Heart left ventricle (tissue), 16 donors: ENCODE measurements around the gene SLC44A1. TPM values are rescaled to one million over a fixed set of nuclear protein-coding genes. Genes with fewer than 3 reads are reported as not detected.

Source experiments
- ATAC-seq, 4 donors: fragments of 200-7000 bp; cut with Tn5 transposase; one replicate each; pipeline ENCODE4 v1.9.1; 2020 to 2022; ENCODE audit warnings: moderate library complexity in 4 of 4, mild to moderate bottlenecking in 3 of 4, moderate number of reproducible peaks in 1 of 4
- DNase-seq, 5 donors: peaks; one replicate each; pipeline ENCODE4 v3.0.0-alpha.2; 2020
- H3K27ac ChIP-seq, 12 donors: fragments of 200-600 bp; sonication (generic) in 4 of 12; one replicate each; pipeline versions ENCODE4 v1.5.0 to v1.8.0; 2016 to 2022; ENCODE audit warnings: mild to moderate bottlenecking in 2 of 12
- H3K27me3 ChIP-seq, 9 donors: fragments of 200-600 bp; sonication (generic) in 2 of 9; one replicate each; pipeline versions ENCODE4 v1.5.1 to v1.8.0; 2016 to 2022; ENCODE audit warnings: mild to moderate bottlenecking in 3 of 9
- H3K36me3 ChIP-seq, 9 donors: fragments of 200-600 bp; sonication (generic) in 2 of 9; one replicate each; pipeline versions ENCODE4 v1.5.0 to v1.8.0; 2018 to 2022; ENCODE audit warnings: mild to moderate bottlenecking in 2 of 9
- H3K4me1 ChIP-seq, 12 donors: fragments of 200-600 bp; sonication (generic) in 4 of 12; one replicate each; pipeline versions ENCODE4 v1.5.0 to v1.8.0; 2016 to 2022; ENCODE audit warnings: mild to moderate bottlenecking in 3 of 12
- H3K4me3 ChIP-seq, 12 donors: fragments of 200-600 bp; sonication (generic) in 4 of 12; one replicate each; pipeline versions ENCODE4 v1.5.0 to v1.8.0; 2017 to 2022; ENCODE audit warnings: mild to moderate bottlenecking in 9 of 12, moderate library complexity in 4 of 12
- H3K9me3 ChIP-seq, 12 donors: fragments of 200-600 bp; sonication (generic) in 4 of 12; one replicate each; pipeline versions ENCODE4 v1.5.0 to v1.8.0; 2016 to 2022; ENCODE audit warnings: mild to moderate bottlenecking in 1 of 12
- POLR2A ChIP-seq, 2 donors: fragments of 450-650 bp; IDR thresholded peaks; one replicate each; pipeline ENCODE4 v1.6.1; 2017; ENCODE audit warnings: antibody characterized with exemption in 2 of 2, mild to moderate bottlenecking in 2 of 2, moderate library complexity in 2 of 2
- WGBS, 4 donors: extraction: QIAGEN DNeasy Blood & Tissue Kit in 2 of 4; methylation state at CpG; one replicate each; pipeline versions ENCODE4 v1.1.5 to v1.1.7; 2013 to 2018; 5-methylcytosine and 5-hydroxymethylcytosine counted together
- intact Hi-C, 10 donors: fragments of 100-400 bp; cut with DNase I; formaldehyde crosslinking; loops; one replicate each; pipeline versions ENCODE4 v1.11.1 to v1.14.2; 2022
- polyA plus RNA-seq, 2 donors: library from polyadenylated mRNA; stranded (reverse); fragments of 200-250 nt; gene quantifications; one replicate each; pipeline ENCODE4 v1.2.3, GENCODE V29; 2013
- total RNA-seq, 9 donors: library from RNA; depleted of rRNA in 2 of 9; stranded (reverse); fragments of >200 nt in 2 of 9; fragmentation: NEBNext Ultra II Directional in 3 of 9; extraction: Animal tissue kit (Norgen Biotek cat#: 25700) in 3 of 9; gene quantifications; one replicate each; pipeline versions ENCODE4 v1.1.0 to v1.2.4, GENCODE V29; 2016 to 2023
- TF ChIP-seq, protein P1 (sequence below), 12 donors: fragments of 200-600 bp; sonication (generic) in 4 of 12; IDR thresholded peaks; one replicate each; pipeline versions ENCODE4 v1.5.0 to v1.8.0; 2018 to 2022; ENCODE audit warnings: antibody characterized with exemption in 12 of 12, mild to moderate bottlenecking in 5 of 12
- donor health status: ischemic (EF 13 %, LVEDD 7.1; RV severe dilation, severe dysfunction).
- donor health status: healthy with polysubstance abuse.
- donor health status: DM: no; HTN: yes; CAD: no.
- donor health status: DM: no; HTN: no; CAD: no.
- donor health status: ischemic (EF 25% LVEDD 6.9; RV normal size, moderate dysfunction).
- donor health status: ischemic (EF 25% LVEDD 5.7; RV mildly dilated, moderate dysfunction).
- donor health status: healthy.
- donor health status: DM: yes; HTN: yes; CAD: no.
- donor health status: ischemic (EF 35%, LVEDD 5.7; RV mildly dilated, moderate dysfunction).
- donor health status: nonischemic (EF 11% LVEDD 7.7; RV severe dilation, severe dysfunction).
- donor health status: DM: yes; HTN: yes; CAD: no.
- donor health status: PGD.
- donor health status: ischemic (EF 29% LVEDD 5.4; RV normal size, mild dysfunction).
- donor health status: nonischemic (EF 23%, LVEDD 6.1; RV moderate dilation, normal function).

The SLC44A1 gene
- total and polyA plus RNA-seq, 11 donors: 5.1 to 29.4 (median 21.3) TPM

DNA sequence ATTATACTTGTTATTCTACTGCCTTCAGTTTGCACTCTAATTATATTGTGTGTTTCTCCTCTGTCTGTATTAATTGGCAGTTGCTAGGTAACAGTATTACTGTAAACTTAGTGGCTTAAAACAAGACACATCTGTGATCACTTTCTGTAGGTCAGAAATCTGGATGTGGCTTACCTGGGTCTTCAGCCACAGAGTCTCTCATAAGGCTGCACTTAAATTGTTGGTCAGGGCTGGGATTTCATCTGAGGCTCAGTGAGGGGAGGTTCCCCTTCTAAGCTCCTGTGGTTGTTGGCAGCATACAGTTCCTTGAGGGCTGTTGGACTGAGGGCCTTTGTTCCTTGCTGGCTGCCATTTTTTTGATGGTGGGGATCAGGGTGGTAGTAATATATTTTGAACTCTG lies 68.8 kb downstream of the SLC44A1 start:
- peaks cover 0 to 30% (median 2%) of the 10 kb centered on the region in 9 donors for H3K36me3 ChIP-seq

DNA sequence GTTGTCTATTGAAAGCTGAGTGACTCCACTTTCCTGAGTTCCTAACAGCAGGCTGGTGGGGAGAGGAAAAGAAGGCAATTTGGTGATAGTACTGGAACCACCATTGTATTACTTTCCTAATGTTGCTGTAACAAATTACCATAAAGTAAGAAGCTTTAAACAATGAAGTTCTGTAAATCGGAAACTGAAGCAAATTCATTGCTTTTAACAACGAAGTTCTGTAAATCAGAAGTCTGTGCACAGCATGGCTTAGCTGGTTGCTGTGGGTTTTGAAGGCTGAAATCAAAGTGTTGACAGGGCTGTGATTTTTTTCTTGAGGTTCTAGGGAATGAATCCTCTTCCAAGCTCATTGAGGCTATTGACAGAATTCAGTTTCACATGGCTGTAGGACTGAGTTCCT lies 72.3 kb downstream of the SLC44A1 start:
- H3K27ac ChIP-seq: no peak overlapping the region
- ATAC-seq: no peak
- TF ChIP-seq, protein P1, sequence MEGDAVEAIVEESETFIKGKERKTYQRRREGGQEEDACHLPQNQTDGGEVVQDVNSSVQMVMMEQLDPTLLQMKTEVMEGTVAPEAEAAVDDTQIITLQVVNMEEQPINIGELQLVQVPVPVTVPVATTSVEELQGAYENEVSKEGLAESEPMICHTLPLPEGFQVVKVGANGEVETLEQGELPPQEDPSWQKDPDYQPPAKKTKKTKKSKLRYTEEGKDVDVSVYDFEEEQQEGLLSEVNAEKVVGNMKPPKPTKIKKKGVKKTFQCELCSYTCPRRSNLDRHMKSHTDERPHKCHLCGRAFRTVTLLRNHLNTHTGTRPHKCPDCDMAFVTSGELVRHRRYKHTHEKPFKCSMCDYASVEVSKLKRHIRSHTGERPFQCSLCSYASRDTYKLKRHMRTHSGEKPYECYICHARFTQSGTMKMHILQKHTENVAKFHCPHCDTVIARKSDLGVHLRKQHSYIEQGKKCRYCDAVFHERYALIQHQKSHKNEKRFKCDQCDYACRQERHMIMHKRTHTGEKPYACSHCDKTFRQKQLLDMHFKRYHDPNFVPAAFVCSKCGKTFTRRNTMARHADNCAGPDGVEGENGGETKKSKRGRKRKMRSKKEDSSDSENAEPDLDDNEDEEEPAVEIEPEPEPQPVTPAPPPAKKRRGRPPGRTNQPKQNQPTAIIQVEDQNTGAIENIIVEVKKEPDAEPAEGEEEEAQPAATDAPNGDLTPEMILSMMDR (IDR thresholded peaks at IDR 0.05): no peak
- 97 to 99% (median 97%) methylated on average over 2 of the region's 2 CpGs for WGBS, 4 donors
- H3K4me1 ChIP-seq: no peaks in the 10 kb centered on the region
- no peaks in the 10 kb centered on the region for H3K27me3 ChIP-seq
- intact Hi-C loops: no loop called here
- H3K9me3 ChIP-seq: no peaks in the 10 kb centered on the region
- H3K4me3 ChIP-seq: no peak overlapping the region
- peaks cover 0 to 21% (median under 1%) of the 10 kb centered on the region in 9 donors for H3K36me3 ChIP-seq
- DNase-seq: no peak

More for the DNA sequence above, 68.8 kb downstream of the SLC44A1 start:
- peaks cover 0 to 12% (median 0%) of the 10 kb centered on the region in 12 donors for H3K4me1 ChIP-seq
- no peak for TF ChIP-seq POLR2A (IDR thresholded peaks at IDR 0.05)
- TF ChIP-seq, protein P1 (IDR thresholded peaks at IDR 0.05): no peak
- no peaks in the 10 kb centered on the region for H3K27me3 ChIP-seq
- no peak for ATAC-seq
- no peak overlapping the region for H3K27ac ChIP-seq
- H3K4me3 ChIP-seq: no peak overlapping the region
- no peak for DNase-seq
- intact Hi-C loops: no loop called here
- H3K9me3 ChIP-seq: no peaks in the 10 kb centered on the region

DNA sequence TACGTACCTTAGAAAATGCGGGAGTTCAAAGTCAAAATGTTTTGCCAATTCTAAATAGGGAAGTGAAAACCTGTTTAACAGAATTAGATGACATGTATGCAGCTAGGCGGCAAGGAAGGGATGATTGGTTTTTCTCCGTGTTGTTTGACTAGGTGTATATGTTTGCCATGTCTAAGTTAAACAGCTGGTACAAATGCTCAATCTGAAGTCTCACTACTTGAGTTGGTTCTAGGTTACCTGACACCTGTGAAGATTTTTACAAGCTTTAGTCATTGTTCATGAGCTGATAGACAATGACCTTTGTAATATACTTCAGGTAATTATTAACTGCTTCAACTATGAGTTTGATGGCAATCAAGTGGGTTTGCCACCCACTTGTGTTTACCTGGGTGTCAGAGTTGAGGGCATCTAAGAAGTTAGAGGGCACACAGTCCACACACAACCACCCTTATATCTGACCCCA lies 74.3 kb downstream of the SLC44A1 start:
- no peak overlapping the region for H3K27ac ChIP-seq
- H3K36me3 ChIP-seq: peaks cover 0 to 21% (median 0%) of the 10 kb centered on the region in 9 donors
- ATAC-seq (no peak), DNase-seq (no peak)
- H3K4me1 ChIP-seq: no peaks in the 10 kb centered on the region
- WGBS, 4 donors: 82 to 99% (median 93%) methylated on average over 4 of the region's 4 CpGs
- H3K4me3 ChIP-seq: no peak overlapping the region
- no peaks in the 10 kb centered on the region for H3K27me3 ChIP-seq
- TF ChIP-seq POLR2A (IDR thresholded peaks at IDR 0.05): no peak
- TF ChIP-seq, protein P1 (IDR thresholded peaks at IDR 0.05): no peak
- no peaks in the 10 kb centered on the region for H3K9me3 ChIP-seq
- intact Hi-C loops: no loop called here

DNA sequence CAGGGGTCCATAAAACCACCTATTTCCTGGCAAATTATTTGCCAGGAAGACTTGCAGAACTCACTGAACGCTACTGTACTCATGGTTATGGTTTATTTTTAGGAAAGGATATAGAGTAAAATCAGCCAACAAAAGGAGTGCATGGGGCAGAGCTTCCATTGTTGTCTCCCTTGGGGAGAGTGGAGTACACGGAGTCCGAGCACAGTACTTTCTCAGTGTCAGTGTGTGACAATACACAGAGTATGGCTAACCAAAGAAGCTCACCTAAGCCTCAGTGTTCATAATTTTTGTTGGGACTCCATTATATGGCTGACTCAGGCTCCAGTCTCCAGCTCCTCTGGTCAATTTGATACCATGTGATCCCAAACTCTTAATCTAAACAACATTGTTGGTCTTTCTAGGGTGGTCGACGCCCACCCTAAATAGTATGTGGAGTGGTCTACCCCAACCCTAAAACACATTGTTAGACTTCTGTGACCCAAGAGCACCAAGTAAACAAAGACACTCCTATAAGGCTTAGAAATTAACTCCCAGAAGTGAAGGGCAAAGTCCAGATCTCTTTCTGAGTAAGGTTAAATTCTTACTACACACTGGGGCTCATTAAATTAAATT lies 74.9 kb downstream of the SLC44A1 start:
- H3K4me1 ChIP-seq: no peaks in the 10 kb centered on the region
- 83 to 89% (median 84%) methylated on average over 5 of the region's 5 CpGs for WGBS, 4 donors
- TF ChIP-seq, protein P1 (IDR thresholded peaks at IDR 0.05): no peak
- no peak for TF ChIP-seq POLR2A (IDR thresholded peaks at IDR 0.05)
- no peak for DNase-seq
- peaks cover 0 to 21% (median 0%) of the 10 kb centered on the region in 9 donors for H3K36me3 ChIP-seq
- no peaks in the 10 kb centered on the region for H3K27me3 ChIP-seq
- ATAC-seq: no peak
- no peak overlapping the region for H3K27ac ChIP-seq
- H3K9me3 ChIP-seq: no peaks in the 10 kb centered on the region
- no peak overlapping the region for H3K4me3 ChIP-seq
- intact Hi-C loops: no loop called here
